IPS-11a (cell line): ENCODE results near the gene EYS.
"Not testable (repeated sequence)": the region's sequence is repeated elsewhere in the genome, so short reads cannot be mapped to it uniquely, and the experiment has no call there.

Experiments used
- H3K4me3 ChIP-seq: one replicate; pipeline ENCODE4 v1.5.1; 2013; ENCODE audit warnings: low read depth, low read length, control low read depth

The EYS gene

DNA sequence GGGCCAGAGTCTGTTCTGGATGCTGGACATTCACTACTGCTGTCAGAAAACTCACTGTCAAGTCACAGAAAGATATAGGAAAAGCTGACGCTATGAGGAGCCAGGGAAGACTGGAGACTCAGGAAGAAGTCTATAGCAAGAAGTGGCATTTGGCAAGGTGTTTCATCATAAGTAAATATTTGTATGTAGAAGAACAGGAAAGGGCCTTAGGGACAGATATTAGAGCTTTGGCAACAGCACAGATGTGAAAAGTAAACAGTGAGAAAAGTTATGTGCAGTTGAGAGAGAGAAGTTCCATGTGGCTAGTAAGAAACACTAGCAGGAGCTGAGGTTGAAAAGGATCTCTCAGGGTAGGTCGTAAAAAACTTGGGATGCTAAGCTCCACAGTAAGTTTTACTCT, 1202.5 kb downstream of the EYS start:
- no peak overlapping the region for H3K4me3 ChIP-seq

DNA sequence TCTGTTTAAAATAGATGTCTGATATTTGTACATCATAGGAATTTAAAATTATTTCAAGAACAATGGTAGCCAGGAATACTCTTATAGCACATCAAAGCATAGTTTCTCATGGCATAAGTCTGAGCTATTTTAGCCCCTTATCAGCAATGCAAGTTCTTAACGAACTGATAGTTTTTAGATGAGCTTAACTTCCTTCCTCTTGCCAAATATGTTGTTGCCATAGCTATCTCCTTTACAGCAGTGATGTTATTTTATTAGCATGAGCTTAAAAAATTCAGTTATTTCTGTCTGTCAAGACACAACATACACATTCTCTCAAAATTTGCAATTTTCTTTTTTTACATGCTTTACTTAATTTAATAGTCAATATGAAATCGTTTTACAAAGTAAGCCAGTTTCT, 1204.2 kb downstream of the EYS start:
- H3K4me3 ChIP-seq: no peak overlapping the region

DNA sequence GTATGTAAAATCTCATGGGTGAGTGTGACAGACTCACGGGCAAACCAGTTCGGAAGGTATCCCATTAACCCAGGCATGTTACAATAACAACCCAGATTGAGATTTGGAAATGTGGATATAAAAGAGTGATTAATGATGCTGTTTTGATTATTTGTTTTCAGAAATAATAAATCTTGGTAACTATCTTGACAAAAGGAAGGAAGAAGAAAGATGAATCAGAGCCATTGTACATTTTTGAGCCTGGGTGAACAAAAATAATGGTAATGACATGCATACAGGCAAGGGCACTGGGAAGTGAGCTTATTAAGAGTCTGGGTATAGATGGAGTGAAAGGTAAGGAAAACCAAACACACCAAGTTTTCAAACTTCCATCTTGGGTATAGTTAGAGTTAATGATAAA, 1209.4 kb downstream of the EYS start:
- no peak overlapping the region for H3K4me3 ChIP-seq

DNA sequence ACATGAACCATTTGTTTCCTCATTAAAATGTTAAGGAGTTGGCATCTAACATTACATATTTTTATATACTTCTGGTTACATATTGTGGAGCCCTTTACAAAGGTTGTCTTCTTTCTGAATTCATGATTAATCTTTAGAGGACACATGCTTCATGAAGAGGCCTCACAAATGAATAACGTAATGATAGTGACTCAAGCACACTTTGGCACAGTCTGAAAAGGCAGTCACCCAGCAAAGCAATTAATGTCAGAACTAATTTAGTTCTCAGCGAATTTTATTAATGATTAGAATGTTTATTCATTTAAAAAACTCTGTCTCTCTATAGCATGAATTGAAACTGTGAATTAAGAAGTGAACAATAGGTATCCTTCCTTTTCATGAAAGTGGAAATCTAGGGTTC, 1217.3 kb downstream of the EYS start:
- no peak overlapping the region for H3K4me3 ChIP-seq

DNA sequence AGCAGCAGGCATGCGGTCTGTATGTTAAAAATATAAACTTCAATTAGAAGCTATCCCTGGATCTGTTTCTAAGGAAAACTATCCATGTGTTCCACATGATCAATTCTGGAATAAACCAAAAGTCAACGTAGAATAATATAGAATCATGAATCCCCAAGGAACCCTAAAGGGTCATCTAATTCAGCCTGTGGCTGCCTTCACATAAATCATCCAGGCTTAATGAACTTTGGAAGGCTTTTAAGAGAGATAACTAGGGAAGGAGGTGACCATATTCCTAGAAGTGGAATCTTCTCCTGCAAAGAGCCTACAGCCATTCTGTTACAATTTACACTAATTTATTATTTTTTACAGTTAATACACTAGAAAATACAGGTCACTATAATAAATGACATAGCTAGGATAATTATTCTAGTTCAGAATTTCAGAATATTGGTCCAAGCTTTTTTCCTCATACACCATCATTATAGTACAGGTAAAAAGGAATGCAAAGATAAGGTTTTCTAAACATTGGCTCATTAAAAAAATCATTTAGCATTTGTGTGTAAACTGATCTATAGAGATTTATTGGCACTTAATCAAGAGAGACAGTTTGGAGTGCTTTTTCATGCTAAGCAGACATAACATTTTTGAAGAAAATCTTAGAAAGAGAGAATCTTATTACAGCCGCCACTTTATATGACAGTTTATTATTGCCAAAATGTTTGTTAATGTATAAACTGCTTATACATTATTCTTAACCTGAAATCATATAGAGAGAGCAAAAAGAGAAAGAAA, 1220.3 kb downstream of the EYS start:
- no peak overlapping the region for H3K4me3 ChIP-seq

DNA sequence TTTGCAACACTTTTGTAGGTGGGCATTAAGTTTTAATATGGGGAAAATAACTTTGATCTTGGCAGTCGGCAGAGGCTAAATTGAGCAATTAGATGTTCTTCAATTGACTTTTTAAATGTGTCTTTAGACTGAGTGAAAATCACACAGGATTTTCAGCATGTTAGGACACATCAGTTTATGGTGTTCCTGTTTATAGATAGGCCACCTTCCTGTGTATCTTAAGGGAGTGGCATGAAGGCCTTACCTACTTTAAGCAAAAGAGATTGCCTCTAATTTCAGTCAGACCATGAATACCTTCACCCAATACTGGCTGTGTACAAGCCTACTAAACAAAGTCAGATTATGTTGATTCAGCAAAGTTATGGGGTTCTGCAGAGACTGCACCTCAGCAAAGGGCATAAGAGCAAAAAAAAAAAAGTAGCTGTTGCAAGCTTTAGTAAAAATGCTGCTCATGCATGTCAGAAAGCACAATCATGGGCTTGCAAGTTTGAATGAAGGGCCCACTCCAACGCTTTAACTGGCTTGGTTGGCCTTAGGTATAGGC, 1223.0 kb downstream of the EYS start:
- H3K4me3 ChIP-seq: no peak overlapping the region

DNA sequence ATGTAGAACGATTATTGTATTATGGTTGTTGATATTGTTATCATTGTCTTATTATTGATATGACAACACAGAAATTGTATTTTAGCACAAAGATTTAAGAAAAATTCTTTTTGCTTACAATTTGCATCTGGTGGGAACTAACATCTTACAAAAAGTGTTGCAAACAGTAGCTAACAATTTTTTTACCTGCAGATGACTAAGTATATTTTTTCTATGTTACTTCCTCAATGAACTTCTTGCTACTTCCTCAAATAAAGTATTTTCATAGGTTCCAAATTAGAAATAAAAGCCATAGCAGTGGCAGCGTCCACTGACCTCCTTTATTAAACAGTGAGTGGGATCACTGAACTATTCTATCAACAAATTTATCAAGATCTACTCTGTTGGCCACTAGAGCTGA, 1224.4 kb downstream of the EYS start:
- H3K4me3 ChIP-seq: no peak overlapping the region

DNA sequence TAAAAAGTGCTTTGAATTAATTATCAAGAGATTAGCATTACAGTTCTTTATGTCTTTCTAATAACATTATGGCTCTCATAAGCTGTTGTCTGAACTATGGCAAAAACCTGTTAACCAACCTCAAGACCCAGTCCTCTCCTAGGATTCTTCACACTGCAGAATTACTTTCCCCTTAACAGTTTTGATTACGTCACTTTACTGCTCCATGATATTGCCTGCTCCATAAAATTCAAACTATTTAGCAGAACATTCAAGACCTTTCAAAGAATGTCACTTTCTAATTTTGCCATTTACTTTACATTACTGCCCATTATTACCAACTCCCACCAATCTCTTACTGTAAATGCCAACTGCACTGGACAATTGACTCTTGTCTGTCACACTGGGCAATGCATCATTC, 1227.9 kb downstream of the EYS start:
- no peak overlapping the region for H3K4me3 ChIP-seq

DNA sequence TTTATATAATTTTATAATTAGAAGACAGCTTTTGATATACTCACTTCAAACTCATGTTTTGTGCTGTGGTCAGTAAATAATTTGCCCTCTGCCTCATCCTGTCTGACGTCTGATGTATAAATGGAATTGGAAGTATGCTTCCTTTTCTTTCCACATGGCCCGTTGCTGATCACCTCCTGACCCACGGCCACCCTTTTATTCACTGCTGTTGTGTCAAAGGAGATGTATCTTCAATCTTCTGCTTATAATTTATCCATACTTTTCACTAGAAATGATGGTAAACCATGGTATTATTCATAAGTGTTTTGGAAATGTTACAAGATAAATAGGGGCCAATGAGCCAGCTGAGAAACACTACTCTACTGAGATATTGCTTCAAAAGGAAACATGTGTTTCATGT, 1229.6 kb downstream of the EYS start:
- H3K4me3 ChIP-seq: no peak overlapping the region

DNA sequence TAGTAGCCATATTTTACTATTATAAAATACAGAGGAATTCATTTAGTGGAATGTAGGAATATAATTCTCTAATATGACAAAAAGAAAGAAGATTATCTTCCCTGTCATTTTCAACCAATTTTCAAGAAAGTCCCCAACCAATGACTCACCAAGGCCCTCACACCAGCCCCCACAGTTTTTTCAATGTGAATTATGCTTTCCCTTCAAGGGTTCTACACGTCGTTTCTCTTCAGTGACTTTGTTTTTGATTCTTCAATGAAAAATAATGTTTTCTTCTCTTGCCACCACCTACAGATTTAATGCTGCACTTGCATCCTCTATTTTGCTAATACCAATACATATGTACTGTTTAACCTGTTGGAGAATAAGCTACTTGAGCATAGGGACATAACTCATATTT, 1230.1 kb downstream of the EYS start:
- H3K4me3 ChIP-seq: no peak overlapping the region

DNA sequence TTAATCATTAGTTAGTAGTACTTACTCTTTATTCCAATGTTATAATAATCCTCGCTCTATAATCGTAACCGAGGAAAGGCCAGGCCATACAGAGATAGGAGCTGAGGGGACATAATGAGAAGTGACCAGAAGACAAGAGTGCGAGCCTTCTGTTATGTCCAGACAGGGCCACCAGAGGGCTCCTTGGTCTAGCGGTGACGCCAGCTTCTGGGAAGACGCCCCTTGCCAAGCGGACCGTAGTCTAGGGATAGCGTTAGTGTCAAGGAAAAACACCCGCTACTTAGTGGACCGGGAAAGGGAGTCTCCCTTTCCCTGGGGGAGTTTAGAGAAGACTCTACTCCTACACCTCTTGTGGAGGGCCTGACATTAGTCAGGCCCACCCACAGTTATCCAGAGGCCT, 1237.6 kb downstream of the EYS start:
- not testable (repeated sequence) for H3K4me3 ChIP-seq

DNA sequence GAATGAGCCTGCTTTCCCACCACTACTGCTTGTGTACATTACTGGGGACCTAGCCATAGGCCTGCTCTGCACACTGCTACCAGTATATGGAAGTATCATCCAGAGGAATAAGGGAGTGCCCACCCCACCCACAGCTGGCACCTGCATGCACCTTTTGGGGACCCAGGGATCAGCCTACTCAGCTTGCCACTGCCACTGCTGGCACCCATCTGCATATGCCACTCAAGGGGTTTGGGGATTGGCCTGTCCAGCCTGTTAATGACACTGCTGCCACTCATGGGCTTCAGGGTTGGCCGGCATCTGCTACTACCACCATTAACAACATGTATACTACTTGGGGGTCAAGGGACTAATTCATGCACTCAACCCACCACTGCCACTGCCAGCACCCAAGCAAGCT, 1239.4 kb downstream of the EYS start:
- no peak overlapping the region for H3K4me3 ChIP-seq

DNA sequence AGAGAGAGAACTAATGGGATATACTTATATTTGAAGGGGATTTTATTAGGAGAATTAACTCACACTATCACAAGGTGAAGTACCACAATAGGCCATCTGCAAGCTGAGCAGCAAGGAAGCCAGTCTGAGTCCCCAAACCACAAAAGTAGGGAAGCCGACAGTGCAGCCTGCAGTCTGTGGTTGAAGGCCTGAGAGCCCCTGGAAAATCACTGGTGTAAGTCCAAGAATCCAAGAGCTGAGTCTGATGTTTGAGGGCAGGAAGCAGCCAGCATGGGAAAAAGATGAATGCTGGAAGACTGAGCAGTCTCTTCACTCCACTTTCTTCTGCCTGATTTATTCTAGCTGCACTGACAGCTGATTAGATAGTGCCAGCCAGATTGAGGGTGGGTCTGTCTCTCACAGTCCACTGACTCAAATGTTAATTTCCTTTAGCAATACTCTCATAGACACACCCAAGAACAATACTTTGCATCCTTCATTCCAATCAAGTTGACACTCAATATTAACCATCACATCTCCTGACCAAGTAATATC, 1247.5 kb downstream of the EYS start:
- H3K4me3 ChIP-seq: no peak overlapping the region

DNA sequence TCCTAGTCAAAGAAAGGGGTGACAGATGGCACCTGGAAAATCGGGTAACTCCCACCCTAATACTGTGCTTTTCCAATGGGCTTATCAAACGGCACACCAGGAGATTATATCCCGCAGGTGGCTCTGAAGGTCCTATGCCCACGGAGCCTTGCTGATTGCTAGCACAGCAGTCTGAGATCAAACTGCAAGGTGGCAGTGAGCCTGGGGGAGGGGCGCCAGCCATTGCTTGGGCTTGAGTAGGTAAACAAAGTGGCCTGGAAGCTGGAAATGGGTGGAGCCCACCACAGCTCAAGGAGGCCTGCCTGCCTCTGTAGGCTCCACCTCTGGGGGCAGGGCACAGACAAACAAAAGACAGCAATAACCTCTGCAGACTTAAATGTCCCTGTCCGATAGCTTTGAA, 1258.9 kb downstream of the EYS start:
- not testable (repeated sequence) for H3K4me3 ChIP-seq

DNA sequence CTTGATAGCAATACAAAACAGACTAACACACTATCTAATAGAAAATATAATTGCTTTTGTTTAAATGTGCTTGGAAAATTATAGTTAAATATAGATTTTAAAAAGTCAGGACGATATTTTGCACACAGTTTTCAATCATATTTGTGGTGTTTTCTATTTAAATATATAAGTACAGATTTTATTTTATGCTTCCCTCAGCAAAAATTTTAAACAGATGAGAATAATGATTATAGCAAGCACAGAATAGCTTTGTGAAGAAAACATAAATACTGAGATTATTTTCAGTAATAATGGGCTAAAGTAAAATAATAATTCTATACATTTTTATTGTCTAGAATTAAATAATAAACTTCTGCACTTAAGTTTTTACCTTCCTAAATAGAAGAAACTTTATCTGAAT, 1262.0 kb downstream of the EYS start:
- no peak overlapping the region for H3K4me3 ChIP-seq

DNA sequence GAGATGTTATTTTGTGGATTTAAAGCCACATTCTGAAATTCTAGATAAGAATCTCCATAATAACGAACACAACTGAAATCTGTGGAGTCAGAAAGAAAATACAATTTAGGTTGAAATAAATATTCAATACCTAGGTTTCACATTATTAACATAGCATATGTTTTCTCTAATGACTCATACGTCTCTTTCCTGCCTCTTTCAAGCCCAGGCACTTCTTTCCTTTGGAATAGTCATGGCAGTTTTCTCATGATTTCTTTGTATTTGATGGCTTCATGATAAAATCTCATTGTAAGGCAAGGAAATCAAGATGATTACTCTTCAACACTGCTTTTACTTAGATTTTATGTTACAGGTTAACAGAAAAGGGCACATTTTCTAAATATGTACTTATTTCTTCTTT, 1267.8 kb downstream of the EYS start:
- H3K4me3 ChIP-seq: no peak overlapping the region

DNA sequence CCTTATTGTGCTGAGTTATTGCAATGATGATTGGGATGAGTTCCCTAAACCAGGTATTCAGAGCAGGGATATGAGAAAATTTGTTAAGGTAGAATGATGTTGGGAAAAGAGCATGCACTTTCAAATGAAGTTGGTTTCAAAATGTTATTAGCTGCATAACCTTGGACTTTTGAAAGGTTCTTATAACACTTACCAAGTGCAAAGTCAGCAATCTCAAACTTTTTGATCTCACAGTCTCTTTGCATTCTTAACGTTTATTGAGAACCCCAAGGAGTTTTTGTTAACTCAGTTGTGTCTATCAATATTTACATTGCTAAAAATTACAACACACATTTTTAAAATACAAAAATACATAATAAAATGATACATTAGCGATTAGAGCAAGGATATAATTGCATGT, 1269.0 kb downstream of the EYS start:
- no peak overlapping the region for H3K4me3 ChIP-seq

DNA sequence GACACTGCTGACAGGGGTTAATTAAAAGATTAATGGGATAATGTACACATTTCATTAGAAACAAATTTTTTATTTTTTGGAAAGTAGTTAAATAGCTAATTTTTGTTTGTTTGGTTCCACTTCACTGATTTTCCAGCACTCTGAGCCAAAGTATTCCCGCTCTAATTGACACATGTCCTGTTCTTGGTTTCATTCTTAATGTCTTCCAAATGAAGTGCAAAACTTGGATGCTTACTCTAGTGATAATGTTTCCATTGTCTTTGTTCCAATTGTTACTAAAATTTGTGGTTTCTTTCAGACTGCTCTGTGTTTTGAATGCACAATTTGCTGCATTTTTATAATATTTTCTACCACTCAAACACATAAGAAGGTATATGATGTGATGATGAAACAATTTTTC, 1277.1 kb downstream of the EYS start:
- H3K4me3 ChIP-seq: no peak overlapping the region

DNA sequence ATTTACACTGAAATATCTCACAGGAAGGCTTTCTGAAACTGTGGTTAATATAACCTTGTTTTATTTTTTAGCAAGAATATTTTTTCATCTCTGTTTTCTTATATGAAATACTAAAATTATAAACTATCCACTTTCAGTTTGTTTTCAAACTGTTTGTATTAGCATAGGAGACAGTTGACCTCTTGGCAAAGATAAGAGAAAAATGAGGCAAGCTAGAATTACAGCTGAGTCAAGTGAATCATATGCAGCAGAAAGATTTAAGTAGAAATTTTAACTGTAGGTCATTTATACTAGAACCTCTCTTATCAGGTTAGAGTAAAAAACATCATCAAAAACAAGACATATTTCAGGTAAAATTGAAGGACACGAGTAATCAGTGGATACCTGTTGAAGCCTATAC, 1278.8 kb downstream of the EYS start:
- no peak overlapping the region for H3K4me3 ChIP-seq

DNA sequence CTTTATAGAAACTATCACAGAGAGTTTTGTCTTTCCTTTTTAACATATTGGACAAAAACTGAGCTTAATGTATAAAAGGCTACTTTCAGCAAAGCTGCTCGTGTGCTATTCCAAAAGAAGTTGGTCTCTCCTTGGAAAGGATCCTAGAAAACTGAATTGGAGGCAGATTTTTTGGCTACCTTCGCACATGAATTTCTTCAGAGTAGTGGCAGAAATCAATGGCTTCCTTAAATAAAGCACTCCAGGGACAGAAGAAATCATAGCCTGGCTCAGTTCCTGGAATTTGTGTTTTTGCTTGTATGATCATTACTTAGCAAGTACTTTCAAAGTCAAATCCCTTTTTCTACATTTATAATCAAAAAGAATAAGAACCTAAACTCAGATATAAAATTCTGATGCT, 1291.1 kb downstream of the EYS start:
- no peak overlapping the region for H3K4me3 ChIP-seq

DNA sequence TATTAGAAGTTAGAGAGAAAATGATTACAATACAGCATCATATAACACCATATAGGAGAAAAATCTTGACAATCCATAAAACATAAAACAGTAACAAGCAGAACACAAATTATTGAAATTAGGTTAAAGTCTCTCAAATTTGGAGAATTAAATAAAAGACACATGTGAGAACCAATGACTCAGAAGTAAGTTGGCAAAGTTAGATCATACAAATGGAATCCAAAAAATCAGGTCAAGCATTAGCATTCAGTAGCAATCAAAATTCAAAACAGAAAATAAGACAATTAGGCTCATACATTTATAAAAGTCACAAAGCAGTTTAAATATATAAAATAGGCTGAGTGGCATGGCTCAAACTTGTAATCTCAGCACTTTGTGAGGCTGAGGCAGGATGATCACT, 1295.8 kb downstream of the EYS start:
- no peak overlapping the region for H3K4me3 ChIP-seq

DNA sequence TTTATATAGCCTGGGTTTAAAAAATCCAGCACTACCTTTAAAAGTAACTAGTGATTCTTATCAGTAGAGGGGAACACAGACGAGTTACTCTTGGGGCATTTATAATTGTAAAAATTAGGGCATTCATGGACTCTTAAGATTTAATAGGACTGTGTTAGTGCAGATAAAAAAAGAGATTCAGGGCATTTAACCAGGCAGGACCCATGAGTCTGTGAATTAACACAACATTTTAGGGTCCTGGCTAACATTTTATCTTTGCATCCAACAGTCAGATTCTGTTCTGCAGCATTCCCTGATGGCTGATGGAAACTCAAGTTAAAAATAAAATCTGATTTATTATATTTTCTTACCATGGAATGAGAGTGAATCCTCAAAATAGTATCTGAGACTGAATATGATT, 1297.1 kb downstream of the EYS start:
- no peak overlapping the region for H3K4me3 ChIP-seq

DNA sequence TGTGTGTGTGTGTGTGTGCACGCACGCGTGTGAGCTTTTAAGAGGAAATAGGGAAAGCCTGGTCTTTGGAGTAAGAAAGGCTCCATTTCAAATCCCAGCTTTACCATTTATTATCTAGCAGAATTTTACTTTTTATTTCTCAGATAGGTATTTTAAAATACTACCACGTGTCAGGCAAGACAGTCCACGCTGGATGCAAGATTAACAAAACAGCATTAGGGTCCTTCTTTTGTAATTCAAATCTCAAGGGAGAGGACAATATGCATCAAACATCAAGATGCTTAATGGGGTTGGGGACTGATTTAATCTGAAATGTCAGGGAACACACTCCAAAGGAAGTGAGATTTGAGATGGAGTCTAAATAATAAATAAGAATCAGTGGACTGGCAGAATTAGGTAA, 1302.6 kb downstream of the EYS start:
- no peak overlapping the region for H3K4me3 ChIP-seq
